Smooth muscle cell of the brain vasculature (primary cell): ENCODE measurements around the gene RUNX3.

Source experiments
- DNase-seq: peaks from one replicate; pipeline ENCODE4 v3.0.0-alpha.2; 2012; ENCODE audit warnings: low read depth, low spot score

The RUNX3 gene

GRCh38 chr1:24888061-24888970, 41.8 kb downstream of the RUNX3 start:
- DNase-seq: no peak

GRCh38 chr1:24886241-24886640, 43.8 kb downstream of the RUNX3 start:
- no peak for DNase-seq

- DNase-seq: no peak
Observed at GRCh38 chr1:24884751-24885150, 45.3 kb downstream of the RUNX3 start.

- DNase-seq: no peak
Observed at GRCh38 chr1:24881034-24881433, 49.0 kb downstream of the RUNX3 start.

GRCh38 chr1:24878775-24879742, 51.0 kb downstream of the RUNX3 start:
- DNase-seq: no peak

GRCh38 chr1:24878045-24878444, 52.0 kb downstream of the RUNX3 start:
- no peak for DNase-seq

GRCh38 chr1:24875991-24876506, 54.0 kb downstream of the RUNX3 start:
- DNase-seq: no peak

GRCh38 chr1:24875257-24875656, 54.8 kb downstream of the RUNX3 start:
- DNase-seq: no peak

GRCh38 chr1:24874611-24875234, 55.4 kb downstream of the RUNX3 start:
- no peak for DNase-seq

GRCh38 chr1:24874056-24874455, 56.0 kb downstream of the RUNX3 start:
- no peak for DNase-seq

GRCh38 chr1:24873148-24873547, 56.9 kb downstream of the RUNX3 start:
- DNase-seq: no peak

GRCh38 chr1:24872061-24872850, 57.8 kb downstream of the RUNX3 start:
- DNase-seq: no peak

GRCh38 chr1:24871306-24871901, 58.7 kb downstream of the RUNX3 start:
- no peak for DNase-seq

GRCh38 chr1:24870551-24871195, 59.4 kb downstream of the RUNX3 start:
- no peak for DNase-seq

GRCh38 chr1:24868016-24868875, 61.8 kb downstream of the RUNX3 start:
- DNase-seq: no peak

- DNase-seq: no peak
Observed at GRCh38 chr1:24867084-24867870, 62.8 kb downstream of the RUNX3 start.

- DNase-seq: no peak
Observed at GRCh38 chr1:24866211-24867083, 63.6 kb downstream of the RUNX3 start.
